NT2/D1 (cell line): ENCODE measurements around the gene PLD5.
"Not testable (repeated sequence)": the region's sequence is repeated elsewhere in the genome, so short reads cannot be mapped to it uniquely, and the experiment has no call there.

Source experiments
- SUZ12 ChIP-seq: IDR thresholded peaks from 2 replicates; pipeline ENCODE4 v1.6.1; 2011; ENCODE audit not compliant: insufficient read length, insufficient read depth; ENCODE audit errors: extremely low read depth
- YY1 ChIP-seq: IDR thresholded peaks from 2 replicates; pipeline ENCODE4 v1.6.1; 2011; ENCODE audit not compliant: insufficient read length, insufficient read depth

DNA sequence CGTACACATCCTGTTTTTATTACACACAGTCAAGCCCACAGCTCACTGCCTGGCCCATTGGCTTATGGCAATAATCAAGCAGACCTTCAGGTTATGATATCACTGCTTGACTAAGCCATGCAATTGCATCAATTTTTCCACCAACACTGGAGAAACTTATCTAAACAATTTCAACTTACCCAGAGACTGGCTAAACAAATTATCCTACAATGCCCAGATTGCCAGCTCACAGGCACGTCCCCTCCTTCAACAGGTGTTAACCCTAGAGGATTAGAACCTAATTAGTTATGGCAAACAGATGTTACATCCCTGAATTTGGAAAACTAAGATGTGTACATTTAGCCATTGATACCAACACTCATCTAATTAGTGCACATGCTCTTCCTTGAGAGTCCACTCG is 310.0 kb downstream of the PLD5 start:
- not testable (repeated sequence) for TF ChIP-seq SUZ12, YY1
